ENCODE measurements around the gene CSDE1. TPM values are rescaled to one million over a fixed set of nuclear protein-coding genes. Genes with fewer than 3 reads are reported as not detected.
"Not testable (repeated sequence)": the region's sequence is repeated elsewhere in the genome, so short reads cannot be mapped to it uniquely, and the experiment has no call there.

Gene CSDE1
- 100 to 1,000 TPM; 380 to 742 (median 660) TPM for total RNA-seq

- Histone ChIP-seq H3K9me3 (no peaks in the 10 kb centered on the region), H3K27ac (peak within 1 kb of the TSS; percentile 99), H3K4me3 (peak within 1 kb of the TSS; percentile 84), H3K27me3 (no peaks in the 10 kb centered on the region), H3K4me1 (peaks cover 47% of the 10 kb centered on the region), H3K36me3 (no peaks in the 10 kb centered on the region)
- DNase-seq (ENCODE audit: low spot score in 2 of 2), result peak; percentile 98 to 99
- peak in 1 of 2 donors; percentile 93 for TF ChIP-seq POLR2A (IDR thresholded peaks at IDR 0.05)
- peak; percentile 66 to 92 (median 92) for TF ChIP-seq POLR2AphosphoS5 (IDR thresholded peaks at IDR 0.05)
- TF ChIP-seq EP300 (IDR thresholded peaks at IDR 0.05), result no peak
- TF ChIP-seq CTCF (IDR thresholded peaks at IDR 0.05), result peak in 1 of 2 donors; percentile 47
- 0% methylated on average over 48 of the region's 50 CpGs for WGBS
These were observed at the start of gene CSDE1 for GRCh38 chr1:114757455-114758255. Gene CSDE1 (minus strand): TSS chr1:114757984. CDS start chr1:114739890, 18,094 bp downstream.

GRCh38 chr1:114804449-114804848, 46.7 kb upstream of the CSDE1 start:
- not testable (repeated sequence) for H3K9me3 ChIP-seq; H3K36me3 ChIP-seq; H3K27ac ChIP-seq; DNase-seq (ENCODE audit: low spot score in 2 of 2); H3K27me3 ChIP-seq; H3K4me3 ChIP-seq; H3K4me1 ChIP-seq
- 93% methylated on average over 3 of the region's 33 CpGs for WGBS

- H3K27ac ChIP-seq, result no peak overlapping the region
- WGBS, result 30% methylated on average over 3 of the region's 3 CpGs
These were observed 45.2 kb upstream of the CSDE1 start for GRCh38 chr1:114803001-114803400.

GRCh38 chr1:114794038-114794437, 36.3 kb upstream of the CSDE1 start:
- Histone ChIP-seq H3K27me3 (peaks cover 15% of the 10 kb centered on the region), H3K4me1 (no peaks in the 10 kb centered on the region), H3K9me3 (no peaks in the 10 kb centered on the region), H3K4me3 (no peak overlapping the region), H3K36me3 (no peaks in the 10 kb centered on the region), H3K27ac (no peak overlapping the region)
- WGBS, result 85% methylated on average over 2 of the region's 2 CpGs
- DNase-seq (ENCODE audit: low spot score in 2 of 2), result no peak
- TF ChIP-seq EP300 (IDR thresholded peaks at IDR 0.05) (no peak), POLR2AphosphoS5 (IDR thresholded peaks at IDR 0.05) (no peak), POLR2A (IDR thresholded peaks at IDR 0.05) (no peak), CTCF (IDR thresholded peaks at IDR 0.05) (no peak)

More at GRCh38 chr1:114803001-114803400, 45.2 kb upstream of the CSDE1 start:
- no peak overlapping the region for H3K4me3 ChIP-seq
- H3K36me3 ChIP-seq, result no peaks in the 10 kb centered on the region
- DNase-seq (ENCODE audit: low spot score in 2 of 2), result no peak
- H3K4me1 ChIP-seq, result peaks cover 5% of the 10 kb centered on the region
- no peaks in the 10 kb centered on the region for H3K9me3 ChIP-seq
- TF ChIP-seq CTCF (IDR thresholded peaks at IDR 0.05) (no peak), POLR2A (IDR thresholded peaks at IDR 0.05) (no peak), EP300 (IDR thresholded peaks at IDR 0.05) (no peak), POLR2AphosphoS5 (IDR thresholded peaks at IDR 0.05) (no peak)
- peaks cover 5% of the 10 kb centered on the region for H3K27me3 ChIP-seq

- H3K27me3 ChIP-seq, result peaks cover 20% of the 10 kb centered on the region
- WGBS, result 93% methylated on average over 9 of the region's 25 CpGs
- not testable (repeated sequence) for DNase-seq (ENCODE audit: low spot score in 2 of 2); H3K9me3 ChIP-seq; H3K27ac ChIP-seq; H3K4me3 ChIP-seq; H3K36me3 ChIP-seq; H3K4me1 ChIP-seq
These were observed 32.8 kb upstream of the CSDE1 start for GRCh38 chr1:114790581-114790980.

- not testable (repeated sequence) for H3K4me3 ChIP-seq; H3K9me3 ChIP-seq; H3K27me3 ChIP-seq; H3K36me3 ChIP-seq; DNase-seq (ENCODE audit: low spot score in 2 of 2); H3K27ac ChIP-seq; H3K4me1 ChIP-seq
- 97% methylated on average over 1 of the region's 1 CpG for WGBS
These were observed 28.7 kb upstream of the CSDE1 start for GRCh38 chr1:114786440-114786839.
